ENCODE measurements around the gene DEFB116. TPM values are rescaled to one million over a fixed set of nuclear protein-coding genes. Genes with fewer than 3 reads are reported as not detected.

DEFB116 gene
- total RNA-seq, 1 donor from 2014 or later = not detected

- Mint-ChIP-seq H3K4me3 (ENCODE audit: unreplicated experiment) (no peak within 1 kb of the TSS), H3K27me3 (ENCODE audit: low read depth, unreplicated experiment) (no peaks in the 10 kb centered on the region), H3K9me3 (ENCODE audit: unreplicated experiment) (peaks cover 11% of the 10 kb centered on the region), H3K36me3 (ENCODE audit: low read depth, unreplicated experiment) (no peaks in the 10 kb centered on the region), H3K4me1 (ENCODE audit: low read depth, unreplicated experiment) (no peaks in the 10 kb centered on the region), H3K27ac (ENCODE audit: unreplicated experiment) (no peak within 1 kb of the TSS)
- no peak for DNase-seq (ENCODE audit: low read depth)
- H3K9me3 ChIP-seq (ENCODE audit: insufficient read depth, low read depth, low read length) = peaks cover 4% of the 10 kb centered on the region
- FAIRE-seq = no peak
- TF ChIP-seq EZH2 (IDR thresholded peaks at IDR 0.05; ENCODE audit: insufficient read depth, low read length) = no peak
- no peak for TF ChIP-seq CTCF (IDR thresholded peaks at IDR 0.05; ENCODE audit: insufficient read depth, low read depth, low read length)
- H3K4me3 ChIP-seq (ENCODE audit: insufficient read depth, low read depth, low read length) = no peak within 1 kb of the TSS
- no peak within 1 kb of the TSS for H3K27ac ChIP-seq (ENCODE audit: low read depth, low read length)
- no peaks in the 10 kb centered on the region for H3K36me3 ChIP-seq (ENCODE audit: insufficient read depth, low read length)
- no peaks in the 10 kb centered on the region for H4K20me1 ChIP-seq (ENCODE audit: insufficient read depth, low read length)
- H2AFZ ChIP-seq (ENCODE audit: low read depth, low read length) = no peak within 1 kb of the TSS
- no peak within 1 kb of the TSS for H3K4me2 ChIP-seq (ENCODE audit: low read length)
- H3K79me2 ChIP-seq (ENCODE audit: insufficient read depth, low read length) = no peaks in the 10 kb centered on the region
- H3K4me1 ChIP-seq (ENCODE audit: insufficient read depth, low read length) = no peaks in the 10 kb centered on the region
- H3K9ac ChIP-seq (ENCODE audit: low read length) = no peak within 1 kb of the TSS
- H3K27me3 ChIP-seq (ENCODE audit: insufficient read depth, low read length) = no peaks in the 10 kb centered on the region
Measured at GRCh38 chr20:31257364-31257763, 51.0 kb downstream of the DEFB116 start, which contains the start of gene DEFB115. DEFB115 (plus strand) TSS chr20:31257664; CDS start chr20:31257664, 0 bp downstream.

- TF ChIP-seq EZH2 (IDR thresholded peaks at IDR 0.05; ENCODE audit: insufficient read depth, low read length) (no peak), CTCF (IDR thresholded peaks at IDR 0.05; ENCODE audit: insufficient read depth, low read depth, low read length) (no peak)
- H3K4me1 Mint-ChIP-seq (ENCODE audit: low read depth, unreplicated experiment) = no peaks in the 10 kb centered on the region
- Histone ChIP-seq H3K4me2 (ENCODE audit: low read length) (no peak overlapping the region), H3K4me3 (ENCODE audit: insufficient read depth, low read depth, low read length) (no peak overlapping the region), H2AFZ (ENCODE audit: low read depth, low read length) (no peak overlapping the region), H4K20me1 (ENCODE audit: insufficient read depth, low read length) (no peaks in the 10 kb centered on the region), H3K27ac (ENCODE audit: low read depth, low read length) (no peak overlapping the region), H3K9ac (ENCODE audit: low read length) (no peak overlapping the region), H3K27me3 (ENCODE audit: insufficient read depth, low read length) (no peaks in the 10 kb centered on the region), H3K9me3 (ENCODE audit: insufficient read depth, low read depth, low read length) (peaks cover 4% of the 10 kb centered on the region), H3K4me1 (ENCODE audit: insufficient read depth, low read length) (no peaks in the 10 kb centered on the region), H3K36me3 (ENCODE audit: insufficient read depth, low read length) (no peaks in the 10 kb centered on the region), H3K79me2 (ENCODE audit: insufficient read depth, low read length) (no peaks in the 10 kb centered on the region)
- DNase-seq (ENCODE audit: low read depth) (no peak), FAIRE-seq (no peak)
- peaks cover 11% of the 10 kb centered on the region for H3K9me3 Mint-ChIP-seq (ENCODE audit: unreplicated experiment)
- H3K27me3 Mint-ChIP-seq (ENCODE audit: low read depth, unreplicated experiment) = no peaks in the 10 kb centered on the region
- H3K36me3 Mint-ChIP-seq (ENCODE audit: low read depth, unreplicated experiment) = no peaks in the 10 kb centered on the region
- no peak overlapping the region for H3K27ac Mint-ChIP-seq (ENCODE audit: unreplicated experiment)
- no peak overlapping the region for H3K4me3 Mint-ChIP-seq (ENCODE audit: unreplicated experiment)
Measured at GRCh38 chr20:31256959-31257358, 51.4 kb downstream of the DEFB116 start.

Other genes with a start within 250 kb of the DEFB116 start
- gene DEFB115, start 50.9 kb downstream of the DEFB116 start, total RNA-seq = not detected in 2 replicates
- gene DEFB118, start 60.0 kb upstream of the DEFB116 start, total RNA-seq = not detected in 2 replicates
- not detected in 2 replicates for gene DEFB119, start 82.0 kb upstream of the DEFB116 start, total RNA-seq
- not detected in 2 replicates for gene DEFB121, start 97.6 kb upstream of the DEFB116 start, total RNA-seq
- not detected in 2 replicates for gene DEFB123, start 132.0 kb upstream of the DEFB116 start, total RNA-seq
- not detected in 2 replicates for gene DEFB124, start 166.5 kb upstream of the DEFB116 start, total RNA-seq
- gene REM1, start 166.7 kb upstream of the DEFB116 start, total RNA-seq = not detected in 2 replicates
- 399 and 435 TPM in 2 replicates for gene HM13, start 205.9 kb upstream of the DEFB116 start, total RNA-seq

Data from astrocyte (in vitro differentiated cells and primary cell).